H1 (cell line): ENCODE data around the gene MPC1.

Experiments used
- GABPA ChIP-seq: IDR thresholded peaks from 2 replicates; pipeline ENCODE4 v1.6.1; 2011; ENCODE audit warnings: mild to moderate bottlenecking, low read length, moderate library complexity, borderline replicate concordance; ENCODE audit not compliant: insufficient read depth
- POLR2A ChIP-seq, 2 experiments: IDR thresholded peaks; 1 replicate in 1 of 2; 2 replicates in 1 of 2; pipeline ENCODE4 v1.6.1; 2011; ENCODE audit warnings: low read depth in 2 of 2, low read length in 2 of 2, mild to moderate bottlenecking in 2 of 2; ENCODE audit errors: control extremely low read depth in 1 of 2
- TF ChIP-seq, protein P1 (sequence below): IDR thresholded peaks from 2 replicates; pipeline ENCODE4 v1.6.1; 2011; ENCODE audit warnings: low read length, improper control_type of control experiment

GRCh38 chr6:166323395-166323794 is 59.3 kb downstream of the MPC1 start:
- TF ChIP-seq POLR2A (IDR thresholded peaks at IDR 0.05; ENCODE audit: control extremely low read depth in 1 of 2, low read depth in 2 of 2, low read length in 2 of 2) (no peak), GABPA (no peak)
- TF ChIP-seq, protein P1, sequence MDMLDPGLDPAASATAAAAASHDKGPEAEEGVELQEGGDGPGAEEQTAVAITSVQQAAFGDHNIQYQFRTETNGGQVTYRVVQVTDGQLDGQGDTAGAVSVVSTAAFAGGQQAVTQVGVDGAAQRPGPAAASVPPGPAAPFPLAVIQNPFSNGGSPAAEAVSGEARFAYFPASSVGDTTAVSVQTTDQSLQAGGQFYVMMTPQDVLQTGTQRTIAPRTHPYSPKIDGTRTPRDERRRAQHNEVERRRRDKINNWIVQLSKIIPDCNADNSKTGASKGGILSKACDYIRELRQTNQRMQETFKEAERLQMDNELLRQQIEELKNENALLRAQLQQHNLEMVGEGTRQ: no peak
